Measurements from ENCODE around the gene MZT2A.
"Not testable (repeated sequence)": the region's sequence is repeated elsewhere in the genome, so short reads cannot be mapped to it uniquely, and the experiment has no call there.

Gene MZT2A, protein sequence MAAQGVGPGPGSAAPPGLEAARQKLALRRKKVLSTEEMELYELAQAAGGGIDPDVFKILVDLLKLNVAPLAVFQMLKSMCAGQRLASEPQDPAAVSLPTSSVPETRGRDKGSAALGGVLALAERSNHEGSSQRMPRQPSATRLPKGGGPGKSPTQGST

DNA sequence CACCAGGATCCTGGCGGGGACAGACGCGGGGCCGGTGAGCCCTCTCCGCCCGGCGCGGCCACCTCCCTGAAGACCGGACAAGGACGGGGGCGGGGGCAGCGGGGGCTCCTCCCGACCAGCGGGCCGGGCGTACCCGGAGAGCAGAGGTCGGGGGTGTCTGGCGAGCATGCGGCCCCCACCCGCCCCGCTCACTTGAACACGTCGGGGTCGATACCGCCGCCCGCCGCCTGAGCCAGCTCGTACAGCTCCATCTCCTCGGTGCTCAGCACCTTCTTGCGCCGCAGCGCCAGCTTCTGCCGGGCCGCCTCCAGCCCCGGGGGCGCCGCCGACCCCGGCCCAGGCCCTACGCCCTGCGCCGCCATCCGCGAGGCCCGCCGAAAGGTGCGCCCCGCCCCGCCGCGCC, at the start of gene MZT2A:
Gene MZT2A, minus strand, starts transcription at position 383 of the 403 bp plus-strand sequence. Its CDS starts 21 bp downstream, at position 362.
- DNase-seq (ENCODE audit: extremely low spot score); POLR2A ChIA-PET: not testable (repeated sequence)
- CTCF ChIA-PET: interaction anchor here (0.8 to 4.3 kb wide), 13 partner anchors 9 to 388 kb away, joined by 3 to 27 read pairs (median 5); partner anchors contain the start of gene PLEKHB2

DNA sequence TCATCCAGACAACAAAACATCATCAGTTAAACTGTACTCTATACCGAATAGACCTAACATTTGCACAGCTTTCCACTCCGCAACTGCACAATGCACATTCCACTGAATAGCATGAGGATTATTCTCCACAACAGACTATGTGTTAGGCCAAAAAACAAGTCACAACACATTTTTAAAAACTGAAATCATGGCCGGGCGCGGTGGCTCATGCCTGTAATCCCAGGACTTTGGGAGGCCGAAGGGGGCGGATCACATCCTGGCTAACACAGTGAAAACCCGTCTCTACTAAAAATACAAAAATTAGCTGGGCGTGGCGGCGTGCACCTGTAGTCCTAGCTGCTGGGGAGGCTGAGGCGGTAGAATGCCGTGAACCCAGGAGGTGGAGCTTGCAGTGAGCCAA, 46.7 kb upstream of the MZT2A start:
- CTCF ChIA-PET; POLR2A ChIA-PET; DNase-seq (ENCODE audit: extremely low spot score): not testable (repeated sequence)

DNA sequence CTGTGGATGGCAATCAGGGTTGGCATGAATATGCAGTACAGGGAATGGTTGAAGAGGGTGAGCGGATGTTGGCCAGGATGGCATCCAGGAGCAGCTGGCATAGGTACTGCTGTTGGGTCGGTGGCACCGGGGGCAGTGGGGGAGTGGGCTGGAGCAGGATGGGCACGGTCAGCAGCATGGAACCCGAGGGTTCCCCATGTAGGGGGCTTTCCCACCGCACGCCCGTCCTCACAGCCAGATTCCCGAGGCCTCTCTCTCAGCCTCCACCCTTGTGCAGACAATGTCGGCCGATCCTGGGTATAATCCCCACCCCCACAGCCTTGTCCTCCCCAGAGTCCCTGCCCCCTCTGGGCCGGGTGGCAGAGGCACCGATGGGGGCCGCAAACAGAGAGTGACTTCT, 44.6 kb upstream of the MZT2A start:
- DNase-seq (ENCODE audit: extremely low spot score); CTCF ChIA-PET; POLR2A ChIA-PET: not testable (repeated sequence)

DNA sequence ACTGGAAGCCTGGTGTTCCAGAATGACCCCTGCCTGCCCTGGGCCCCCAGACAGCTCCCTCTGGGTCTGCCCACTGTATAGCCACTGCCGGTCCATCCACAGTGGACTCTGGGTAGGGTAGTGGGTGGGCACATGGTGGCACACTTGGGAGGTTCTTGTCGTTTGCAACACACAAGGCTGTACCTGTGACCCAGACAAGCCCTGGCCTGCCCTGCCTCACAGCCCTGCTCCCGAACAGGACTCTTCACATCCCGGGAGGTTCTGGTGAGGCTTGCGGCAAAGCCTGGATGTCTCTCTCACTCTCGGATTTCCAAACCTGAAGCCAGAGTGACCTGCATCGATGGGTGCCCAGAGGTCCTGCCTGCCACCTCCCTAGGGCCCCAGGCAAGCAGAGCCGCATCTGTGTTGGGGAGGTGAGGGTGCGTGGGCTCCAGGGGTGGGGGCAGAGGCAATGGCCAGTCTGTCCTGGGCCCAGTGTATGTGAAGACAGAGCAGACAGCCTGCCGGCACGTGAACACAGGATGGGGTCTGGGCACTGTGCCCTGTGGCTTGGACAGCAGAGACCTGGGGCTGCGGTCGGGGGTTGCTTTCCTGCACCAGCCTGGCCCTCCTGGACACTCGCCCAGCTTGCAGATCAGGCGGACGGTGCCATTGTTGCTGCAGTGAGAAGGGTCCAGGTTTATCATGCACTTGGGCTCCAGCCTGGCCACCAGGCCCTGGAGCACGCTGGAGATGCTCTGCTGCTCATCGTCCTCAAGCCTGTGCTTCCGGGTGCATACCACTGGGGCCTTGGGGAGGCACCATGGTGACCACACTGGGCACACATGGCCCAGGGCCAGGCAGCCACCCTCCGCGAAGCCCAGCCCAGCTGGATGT, 44.0 kb upstream of the MZT2A start:
- POLR2A ChIA-PET; CTCF ChIA-PET; DNase-seq (ENCODE audit: extremely low spot score): not testable (repeated sequence)

DNA sequence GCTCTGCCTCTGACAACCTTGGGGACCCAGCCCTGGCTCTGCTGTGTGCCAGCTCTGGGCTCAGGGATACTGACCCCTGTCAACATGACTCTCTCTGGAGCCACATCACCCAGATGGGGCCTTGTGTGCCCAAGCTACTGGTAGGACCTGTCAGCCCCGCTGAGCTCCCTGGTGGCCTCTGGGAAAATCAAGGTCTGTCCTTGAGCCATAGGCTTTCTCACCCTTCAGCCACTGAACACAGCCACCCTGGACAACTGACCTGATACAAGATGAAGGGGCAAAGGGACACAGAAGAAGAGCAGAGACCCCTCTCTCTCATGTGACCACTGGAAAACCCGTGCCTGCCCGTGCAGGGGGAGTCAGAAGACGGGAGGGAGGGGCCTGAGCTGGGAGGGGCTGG, 43.3 kb upstream of the MZT2A start:
- CTCF ChIA-PET: no interaction called here
- TF ChIP-seq, protein P1, sequence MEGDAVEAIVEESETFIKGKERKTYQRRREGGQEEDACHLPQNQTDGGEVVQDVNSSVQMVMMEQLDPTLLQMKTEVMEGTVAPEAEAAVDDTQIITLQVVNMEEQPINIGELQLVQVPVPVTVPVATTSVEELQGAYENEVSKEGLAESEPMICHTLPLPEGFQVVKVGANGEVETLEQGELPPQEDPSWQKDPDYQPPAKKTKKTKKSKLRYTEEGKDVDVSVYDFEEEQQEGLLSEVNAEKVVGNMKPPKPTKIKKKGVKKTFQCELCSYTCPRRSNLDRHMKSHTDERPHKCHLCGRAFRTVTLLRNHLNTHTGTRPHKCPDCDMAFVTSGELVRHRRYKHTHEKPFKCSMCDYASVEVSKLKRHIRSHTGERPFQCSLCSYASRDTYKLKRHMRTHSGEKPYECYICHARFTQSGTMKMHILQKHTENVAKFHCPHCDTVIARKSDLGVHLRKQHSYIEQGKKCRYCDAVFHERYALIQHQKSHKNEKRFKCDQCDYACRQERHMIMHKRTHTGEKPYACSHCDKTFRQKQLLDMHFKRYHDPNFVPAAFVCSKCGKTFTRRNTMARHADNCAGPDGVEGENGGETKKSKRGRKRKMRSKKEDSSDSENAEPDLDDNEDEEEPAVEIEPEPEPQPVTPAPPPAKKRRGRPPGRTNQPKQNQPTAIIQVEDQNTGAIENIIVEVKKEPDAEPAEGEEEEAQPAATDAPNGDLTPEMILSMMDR (IDR thresholded peaks at IDR 0.05; ENCODE audit: control extremely low read depth, extremely low read depth, low read depth, missing control alignments): no peak
- no peak for DNase-seq (ENCODE audit: extremely low spot score)
- POLR2A ChIA-PET: no interaction called here

DNA sequence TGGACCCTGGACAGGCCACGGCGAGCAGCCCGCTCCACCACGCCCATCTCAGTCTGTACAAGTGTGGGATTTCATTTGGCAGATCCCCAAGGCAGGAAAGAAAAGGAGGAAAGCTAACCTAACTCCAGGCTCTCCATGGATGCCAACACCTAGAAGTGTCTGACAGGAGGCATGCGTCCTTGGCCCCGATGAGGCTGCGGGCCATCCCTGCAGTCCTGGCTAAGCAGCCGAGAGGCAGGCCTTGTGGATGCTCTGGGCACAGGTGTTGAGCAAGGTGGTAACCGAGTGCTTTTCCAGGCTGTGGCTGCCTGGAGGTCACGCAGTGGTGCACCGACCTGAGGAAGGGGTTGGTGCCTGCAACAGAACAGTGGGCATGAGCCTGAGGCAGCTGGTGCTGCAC, 42.8 kb upstream of the MZT2A start:
- CTCF ChIA-PET; DNase-seq (ENCODE audit: extremely low spot score); POLR2A ChIA-PET: not testable (repeated sequence)

DNA sequence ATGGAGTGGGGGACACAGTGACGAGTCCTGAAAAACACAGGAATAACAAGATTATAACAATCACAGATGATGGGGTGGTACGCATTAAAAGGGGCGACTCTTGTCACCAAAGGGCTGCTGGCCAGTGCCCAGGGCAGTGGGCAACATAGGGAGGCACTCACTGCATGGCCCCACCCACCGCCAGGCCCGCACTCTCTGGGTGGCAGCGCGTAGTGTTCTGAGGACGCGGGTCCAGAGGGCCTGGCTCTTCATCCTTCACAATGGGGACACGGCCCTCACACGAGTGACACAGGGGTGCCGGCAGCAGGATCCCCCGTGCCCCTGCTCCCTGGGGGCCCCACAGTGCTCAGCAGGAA, 42.1 kb upstream of the MZT2A start:
- CTCF ChIA-PET: not testable (repeated sequence)

DNA sequence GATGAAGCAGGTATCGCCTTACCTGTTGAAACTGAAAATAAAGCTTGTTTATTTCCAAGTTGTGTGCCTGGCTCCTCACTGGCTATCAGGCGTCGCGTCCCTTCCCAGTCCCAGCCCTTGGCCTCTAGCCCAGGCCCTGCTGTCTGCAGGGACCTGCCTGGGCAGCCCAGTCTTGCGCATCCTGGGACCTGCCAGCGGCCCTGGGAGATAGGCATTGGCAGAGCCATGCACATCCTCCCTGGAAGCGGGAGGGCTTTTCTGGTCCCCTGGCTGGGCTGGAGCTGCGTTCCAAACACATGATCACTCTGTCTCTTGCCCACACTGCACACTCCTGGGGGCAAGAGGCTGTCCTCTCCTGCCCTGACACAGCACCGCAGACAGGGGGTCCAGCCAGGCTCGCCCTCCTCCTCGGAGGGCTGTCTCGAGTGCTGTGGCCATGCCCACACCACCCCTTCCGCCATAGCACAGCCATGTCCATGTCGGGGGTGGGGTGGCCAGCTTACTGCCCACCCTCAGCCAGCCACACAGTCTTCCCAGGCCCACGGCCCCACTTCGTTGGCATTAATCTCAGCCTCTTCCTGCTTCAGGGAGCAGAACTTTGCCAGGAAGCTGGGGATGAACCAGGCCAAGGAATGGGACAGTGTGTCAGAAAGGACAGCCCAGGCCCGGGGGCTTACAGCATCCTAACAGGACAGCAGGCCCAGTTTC, 41.6 kb upstream of the MZT2A start:
- CTCF ChIA-PET; POLR2A ChIA-PET; DNase-seq (ENCODE audit: extremely low spot score): not testable (repeated sequence)

More for the DNA sequence above, 42.1 kb upstream of the MZT2A start:
- DNase-seq (ENCODE audit: extremely low spot score); POLR2A ChIA-PET: not testable (repeated sequence)

DNA sequence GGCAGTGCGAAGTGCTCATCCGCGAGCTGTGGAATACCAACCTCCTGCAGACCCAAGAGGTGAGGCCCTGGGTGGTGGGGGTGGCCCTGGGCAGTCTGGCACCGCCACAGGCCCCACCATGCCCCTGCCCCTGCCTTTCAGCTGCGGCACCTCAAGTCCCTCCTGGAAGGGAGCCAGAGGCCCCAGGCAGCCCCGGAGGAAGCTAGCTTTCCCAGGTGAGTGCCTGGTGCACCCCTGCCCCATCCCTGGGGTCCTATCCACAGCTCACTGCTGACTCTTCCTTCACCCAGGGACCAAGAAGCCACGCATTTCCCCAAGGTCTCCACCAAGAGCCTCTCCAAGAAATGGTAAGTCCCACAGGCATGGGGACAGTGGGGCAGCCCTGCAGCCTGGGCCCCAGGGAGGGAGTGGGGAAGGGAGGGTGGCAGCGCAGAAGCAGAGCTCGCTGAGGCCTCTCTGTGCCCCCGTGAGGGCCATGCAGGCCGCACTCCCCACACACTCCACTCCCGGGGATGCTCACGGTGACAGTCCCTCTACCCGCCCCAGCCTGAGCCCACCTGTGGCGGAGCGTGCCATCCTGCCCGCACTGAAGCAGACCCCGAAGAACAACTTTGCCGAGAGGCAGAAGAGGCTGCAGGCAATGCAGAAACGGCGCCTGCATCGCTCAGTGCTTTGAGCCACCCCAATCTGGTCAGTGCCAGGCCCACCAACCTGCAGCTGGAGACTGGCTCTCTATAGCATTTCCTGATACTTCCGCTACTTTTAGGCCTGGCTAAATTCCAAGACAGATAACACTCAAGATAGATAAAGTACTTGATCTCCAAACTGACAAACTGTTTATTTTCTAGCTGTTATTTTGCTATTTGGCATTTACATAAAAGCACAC, 40.8 kb upstream of the MZT2A start:
- POLR2A ChIA-PET; DNase-seq (ENCODE audit: extremely low spot score); CTCF ChIA-PET: not testable (repeated sequence)

DNA sequence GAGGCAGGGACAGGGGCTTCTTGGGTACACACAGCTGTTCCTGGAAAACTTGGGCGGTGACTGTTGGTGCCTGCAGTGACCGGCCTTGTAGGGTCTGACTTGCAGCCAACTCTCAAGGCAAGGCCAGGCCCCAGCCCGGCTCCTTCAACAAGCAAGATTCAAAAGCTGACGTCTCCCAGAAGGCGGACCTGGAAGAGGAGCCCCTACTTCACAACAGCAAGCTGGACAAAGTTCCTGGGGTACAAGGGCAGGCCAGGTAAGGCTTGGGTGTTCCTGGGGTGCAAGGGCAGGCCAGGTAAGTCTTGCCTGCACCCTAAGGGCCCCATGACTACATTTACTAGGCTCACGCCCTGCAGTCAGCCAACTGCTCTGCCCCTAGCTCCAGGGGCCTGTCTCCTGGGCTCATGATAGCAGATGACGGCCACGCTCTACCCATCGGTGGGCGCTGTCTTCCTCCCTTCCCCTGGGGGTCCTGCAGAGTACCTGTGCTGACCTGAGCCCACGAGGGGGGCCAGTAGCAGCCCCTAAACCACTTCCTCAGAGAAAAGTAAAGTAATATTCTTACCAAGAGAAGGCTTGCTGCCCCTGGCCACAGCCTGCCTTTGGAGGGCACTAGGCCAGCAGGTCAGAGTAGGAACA, 39.5 kb upstream of the MZT2A start:
- CTCF ChIA-PET; POLR2A ChIA-PET; DNase-seq (ENCODE audit: extremely low spot score): not testable (repeated sequence)

DNA sequence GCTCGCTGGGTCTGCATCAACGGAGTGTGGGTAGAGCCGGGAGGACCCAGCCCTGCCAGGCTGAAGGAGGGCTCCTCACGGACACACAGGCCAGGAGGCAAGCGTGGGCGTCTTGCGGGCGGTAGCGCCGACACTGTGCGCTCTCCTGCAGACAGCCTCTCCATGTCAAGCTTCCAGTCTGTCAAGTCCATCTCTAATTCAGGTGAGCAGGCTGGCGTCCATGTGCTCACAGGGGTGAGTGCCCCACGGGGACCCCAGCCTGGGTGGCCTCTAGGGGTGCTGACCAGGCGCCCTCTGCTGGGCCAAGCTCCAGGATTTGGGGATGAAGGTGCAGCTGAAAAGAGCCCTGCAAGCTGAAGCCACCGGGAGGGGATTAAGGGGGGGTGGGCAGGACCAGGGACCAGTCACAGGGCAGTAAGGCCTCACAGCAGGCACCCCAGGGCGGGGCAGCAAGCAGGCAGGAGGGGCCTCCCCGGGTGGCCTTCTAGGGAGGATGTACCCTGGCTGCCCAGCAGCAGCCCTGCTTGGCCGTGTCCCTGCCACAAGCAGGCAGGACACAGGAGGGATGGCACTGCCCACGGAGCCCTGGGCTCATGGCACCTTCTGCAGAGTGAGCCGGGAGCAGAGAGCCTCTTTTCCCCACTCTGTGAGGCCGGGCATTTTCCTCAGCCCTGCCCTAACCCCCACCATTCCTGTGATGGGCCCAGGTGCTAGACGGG, 38.6 kb upstream of the MZT2A start:
- TF ChIP-seq, protein P1 (IDR thresholded peaks at IDR 0.05; ENCODE audit: control extremely low read depth, extremely low read depth, low read depth, missing control alignments): peak; percentile 9
- CTCF ChIA-PET; DNase-seq (ENCODE audit: extremely low spot score); POLR2A ChIA-PET: not testable (repeated sequence)

DNA sequence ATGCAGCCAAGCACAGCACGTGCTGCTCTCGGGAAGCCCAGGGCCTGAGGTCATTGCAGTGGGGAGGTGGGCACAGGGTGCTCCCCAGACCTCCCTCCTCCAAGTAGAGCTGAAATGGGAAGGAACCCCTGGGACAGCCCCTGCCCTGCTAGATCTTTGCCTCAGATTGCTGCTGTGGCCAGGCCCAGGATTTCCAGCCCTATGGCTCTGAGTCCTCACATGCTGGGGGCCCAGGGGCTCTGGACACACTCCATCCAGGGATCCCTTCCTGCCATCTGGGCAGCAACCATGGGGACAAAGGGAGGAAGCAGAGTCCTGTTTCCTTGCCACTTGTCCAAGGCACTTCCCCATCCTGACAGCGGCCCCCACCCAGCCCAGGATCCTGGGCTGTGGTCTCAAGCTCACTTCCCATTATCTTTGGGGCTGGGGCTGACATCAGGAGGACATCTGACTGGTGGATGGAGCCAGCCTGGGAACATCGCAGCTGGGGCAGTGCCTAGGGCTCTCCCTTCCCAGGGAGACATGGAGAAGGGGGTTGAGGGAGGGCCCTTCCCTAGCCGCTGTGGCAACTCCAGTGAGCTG, 37.8 kb upstream of the MZT2A start:
- CTCF ChIA-PET: interaction anchor here (2.3 kb wide), 1 partner anchor 37 kb away, joined by 7 read pairs; the partner anchor contains the start of gene MZT2A
- DNase-seq (ENCODE audit: extremely low spot score); POLR2A ChIA-PET: not testable (repeated sequence)

DNA sequence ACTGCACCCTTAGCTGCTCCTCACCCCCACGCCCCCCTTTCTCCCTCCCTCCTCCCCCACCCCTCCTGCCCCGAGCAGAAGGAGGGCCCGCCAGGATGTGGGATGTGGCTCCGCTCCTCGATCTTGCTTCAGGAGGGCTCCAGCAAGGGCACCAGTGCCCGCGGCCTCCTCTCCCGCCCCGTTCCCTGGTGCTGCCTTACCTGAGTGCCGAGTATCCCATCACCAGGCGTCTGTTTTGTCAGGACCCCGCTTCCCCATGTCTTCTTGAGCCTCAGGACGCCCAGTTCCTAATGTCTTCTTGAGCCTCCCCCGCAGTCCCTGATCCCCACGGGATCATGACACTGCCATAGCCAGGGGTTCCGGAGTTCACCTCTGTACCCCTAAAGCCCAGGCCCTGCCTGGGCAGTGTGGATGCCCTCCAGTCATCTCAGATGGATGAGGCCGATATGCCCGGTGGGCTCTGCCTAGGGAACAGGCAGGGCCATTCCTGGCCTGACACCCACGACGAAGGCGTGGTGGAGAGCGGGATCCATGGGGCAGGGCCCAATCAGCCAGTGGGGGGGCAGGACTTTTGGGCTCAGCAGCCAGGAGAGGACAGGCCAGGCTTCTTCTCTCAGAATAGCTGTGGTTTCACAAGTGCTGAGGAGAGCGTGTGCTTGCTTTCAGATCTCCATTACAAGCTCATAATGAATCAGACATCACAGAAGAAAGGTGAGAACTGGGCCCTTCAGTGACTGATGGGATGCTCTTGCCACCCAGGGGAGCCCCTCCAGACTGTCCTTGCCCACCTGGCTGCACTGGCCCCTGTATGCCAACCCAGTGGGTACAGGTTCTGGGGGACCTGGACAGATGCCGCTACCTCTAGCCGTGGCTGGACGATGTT, 37.0 kb upstream of the MZT2A start:
- CTCF ChIA-PET: interaction anchor here (1.2 to 2.3 kb wide), 2 partner anchors 10 to 37 kb away, joined by 3 to 7 read pairs; partner anchors contain the start of gene MZT2A

More for the DNA sequence above, 37.0 kb upstream of the MZT2A start:
- POLR2A ChIA-PET: not testable (repeated sequence)
- peak; percentile 46 for DNase-seq (ENCODE audit: extremely low spot score)
